HepG2 (cell line): ENCODE measurements around the gene ADARB2. TPM values are rescaled to one million over a fixed set of nuclear protein-coding genes. Genes with fewer than 3 reads are reported as not detected.

Experiments used
- ATAC-seq: fragments of 200-7000 bp; cut with Tn5 transposase; 3 replicates; pipeline ENCODE4 v1.9.1; 2020; ENCODE audit warnings: mild to moderate bottlenecking, moderate library complexity
- BruUV-seq: library from RNA; stranded (reverse); fragments of 400-500 nt; replicated peaks from 2 replicates; lab custom pipeline; 2021; lab: Mats Ljungman, UMichigan
- CTCF ChIA-PET: fragments of 300-600 bp; formaldehyde crosslinking; extraction: SDS; loops from one replicate; lab custom pipeline; 2021; ENCODE audit warnings: low total read pairs, inconsistent platforms, low intra/inter-chr PET ratio; lab: Yijun Ruan, JAX
- POLR2A ChIA-PET: fragments of 350-600 bp; sonication (Branson Sonifier 250); formaldehyde crosslinking; loops from one replicate; lab custom pipeline; 2020; ENCODE audit warnings: antibody characterized with exemption, inconsistent platforms; lab: Yijun Ruan, JAX
- DNase-seq: peaks from one replicate; pipeline ENCODE4 v3.0.0-alpha.2; 2015; ENCODE audit warnings: low spot score
- FAIRE-seq: peaks from 3 replicates; lab custom pipeline; 2011; peaks lifted over from hg19 to GRCh38; lab: Jason Lieb, UNC
- H2AFZ ChIP-seq: one replicate; pipeline ENCODE4 v1.6.1; 2011; ENCODE audit warnings: low read length, inconsistent platforms
- H3K27ac ChIP-seq: fragments of 300-600 bp; 3 replicates; pipeline ENCODE4 v1.8.0; 2011; ENCODE audit warnings: mixed run types, mild to moderate bottlenecking, mixed read lengths, low read length, inconsistent platforms; ENCODE audit not compliant: insufficient read depth; ENCODE audit errors: extremely low read length
- H3K27me3 ChIP-seq, 2 experiments: fragments of 200-600 bp in 1 of 2; 2 replicates in 1 of 2; 3 replicates in 1 of 2; pipeline versions ENCODE4 v1.6.0 to v1.8.0; 2011; ENCODE audit warnings: low read length in 2 of 2, mild to moderate bottlenecking in 2 of 2, moderate library complexity in 2 of 2, inconsistent platforms in 1 of 2; ENCODE audit not compliant: insufficient read depth in 2 of 2, control insufficient read depth in 1 of 2
- H3K36me3 ChIP-seq, 2 experiments: fragments of 200-600 bp in 1 of 2; replicated peaks in 1 of 2; 2 replicates in 1 of 2; 3 replicates in 1 of 2; pipeline versions ENCODE4 v1.5.1 to v1.8.0; 2011; ENCODE audit warnings: low read length in 2 of 2, inconsistent platforms in 1 of 2; ENCODE audit not compliant: insufficient read depth in 2 of 2, control insufficient read depth in 1 of 2
- H3K4me1 ChIP-seq: 2 replicates; pipeline ENCODE4 v1.5.1; 2012; ENCODE audit warnings: low read length, inconsistent platforms; ENCODE audit not compliant: insufficient read depth
- H3K4me2 ChIP-seq: 2 replicates; pipeline ENCODE4 v1.6.0; 2011; ENCODE audit warnings: low read depth, low read length, inconsistent platforms
- H3K4me3 ChIP-seq, 3 experiments: fragments of 200-600 bp in 1 of 3; sonication (generic), shearing (Covaris generic) in 1 of 3; replicated peaks in 1 of 3; 2 replicates each; pipeline ENCODE4 v1.5.1; 2011 to 2016; ENCODE audit warnings: low read length in 3 of 3, inconsistent platforms in 2 of 3, low read depth in 2 of 3, mild to moderate bottlenecking in 2 of 3, control low read depth in 1 of 3, mixed read lengths in 1 of 3; ENCODE audit not compliant: insufficient read depth in 1 of 3
- H3K79me2 ChIP-seq: one replicate; pipeline ENCODE4 v1.6.1; 2011; ENCODE audit warnings: low read length, inconsistent platforms; ENCODE audit not compliant: insufficient read depth
- H3K9ac ChIP-seq: 2 replicates; pipeline ENCODE4 v1.6.0; 2011; ENCODE audit warnings: mild to moderate bottlenecking, low read depth, low read length, inconsistent platforms; ENCODE audit not compliant: insufficient read depth
- H3K9me3 ChIP-seq: 2 replicates; pipeline ENCODE4 v1.5.1; 2012; ENCODE audit warnings: mild to moderate bottlenecking, low read length
- H4K20me1 ChIP-seq: 2 replicates; pipeline ENCODE4 v1.6.0; 2011; ENCODE audit warnings: inconsistent platforms, mild to moderate bottlenecking, low read length, moderate library complexity; ENCODE audit not compliant: insufficient read depth
- ATF7 ChIP-seq, 2 experiments: fragments of 450-650 bp in 1 of 2; sonication (generic) in 1 of 2; formaldehyde crosslinking in 1 of 2; IDR thresholded peaks; 2 replicates each; pipeline versions ENCODE4 v1.4.0 to v1.6.1; 2016 to 2020; ENCODE audit warnings: antibody characterized with exemption in 1 of 2, mild to moderate bottlenecking in 1 of 2, missing genetic modification reagents in 1 of 2
- CENPX ChIP-seq: sonication (generic); formaldehyde crosslinking; IDR thresholded peaks from 2 replicates; pipeline ENCODE4 v1.9.0; 2021; ENCODE audit warnings: mild to moderate bottlenecking, missing genetic modification reagents, moderate library complexity
- CHCHD3 ChIP-seq: sonication (generic); formaldehyde crosslinking; IDR thresholded peaks from 2 replicates; pipeline ENCODE4 v1.8.0; 2022; ENCODE audit warnings: mild to moderate bottlenecking, missing genetic modification reagents, moderate library complexity
- FOXJ3 ChIP-seq: sonication (generic); formaldehyde crosslinking; IDR thresholded peaks from 2 replicates; pipeline ENCODE4 v1.4.0; 2020; ENCODE audit warnings: missing genetic modification reagents, mild to moderate bottlenecking, borderline replicate concordance
- KDM4B ChIP-seq: sonication (generic); formaldehyde crosslinking; IDR thresholded peaks from 2 replicates; pipeline ENCODE4 v1.4.0; 2020; ENCODE audit warnings: missing genetic modification reagents
- KLF9 ChIP-seq: IDR thresholded peaks from 2 replicates; pipeline ENCODE4 v1.6.1; 2016; ENCODE audit warnings: low read depth
- MYNN ChIP-seq: sonication (generic); formaldehyde crosslinking; IDR thresholded peaks from 2 replicates; pipeline ENCODE4 v1.4.0; 2020; ENCODE audit warnings: mild to moderate bottlenecking, low read depth, missing genetic modification reagents
- NCOA1 ChIP-seq: sonication (generic); formaldehyde crosslinking; IDR thresholded peaks from 2 replicates; pipeline ENCODE4 v1.9.0; 2021; ENCODE audit warnings: missing genetic modification reagents
- NRL ChIP-seq: sonication (generic); formaldehyde crosslinking; IDR thresholded peaks from 2 replicates; pipeline ENCODE4 v1.5.0; 2020; ENCODE audit warnings: missing genetic modification reagents, mild to moderate bottlenecking, moderate library complexity, borderline replicate concordance
- RARA ChIP-seq: IDR thresholded peaks from 2 replicates; pipeline ENCODE4 v1.6.1; 2016; ENCODE audit warnings: missing genetic modification reagents, missing compliant biosample characterization
- REL ChIP-seq: sonication (generic); formaldehyde crosslinking; conservative IDR thresholded peaks from 2 replicates; pipeline ENCODE4 v1.8.0; 2022; ENCODE audit warnings: mild to moderate bottlenecking, missing genetic modification reagents, moderate library complexity
- RXRA ChIP-seq: sonication (generic); formaldehyde crosslinking; IDR thresholded peaks from 2 replicates; pipeline ENCODE4 v1.5.1; 2020; ENCODE audit warnings: missing genetic modification reagents
- SALL2 ChIP-seq: sonication (generic); formaldehyde crosslinking; IDR thresholded peaks from 2 replicates; pipeline ENCODE4 v1.8.1; 2023; ENCODE audit warnings: mild to moderate bottlenecking, missing genetic modification reagents, inconsistent platforms
- TP53 ChIP-seq: sonication (generic); formaldehyde crosslinking; conservative IDR thresholded peaks from 2 replicates; pipeline ENCODE4 v1.4.0; 2020; ENCODE audit warnings: missing genetic modification reagents
- ZFP90 ChIP-seq: sonication (generic); formaldehyde crosslinking; IDR thresholded peaks from 2 replicates; pipeline ENCODE4 v1.8.0; 2022; ENCODE audit warnings: missing genetic modification reagents, mild to moderate bottlenecking, inconsistent platforms, borderline replicate concordance
- ZNF264 ChIP-seq: sonication (generic); formaldehyde crosslinking; IDR thresholded peaks from 2 replicates; pipeline ENCODE4 v1.4.0; 2020; ENCODE audit warnings: missing genetic modification reagents
- ZNF34 ChIP-seq: sonication (generic); formaldehyde crosslinking; IDR thresholded peaks from 2 replicates; pipeline ENCODE4 v1.4.0; 2020; ENCODE audit warnings: mild to moderate bottlenecking, missing genetic modification reagents, borderline replicate concordance
- ZNF44 ChIP-seq: sonication (generic); formaldehyde crosslinking; IDR thresholded peaks from 2 replicates; pipeline ENCODE4 v1.5.1; 2020; ENCODE audit warnings: mild to moderate bottlenecking, missing genetic modification reagents
- ZNF788 ChIP-seq: sonication (generic); formaldehyde crosslinking; IDR thresholded peaks from 2 replicates; pipeline ENCODE4 v1.5.0; 2020; ENCODE audit warnings: mild to moderate bottlenecking, missing genetic modification reagents, borderline replicate concordance
- WGBS: methylation state at CpG from one replicate; pipeline ENCODE4 v1.1.6; 2017; ENCODE audit warnings: low lambda C conversion rate; 5-methylcytosine and 5-hydroxymethylcytosine counted together
- in situ Hi-C: cut with HindIII; loops from 2 replicates; pipeline ENCODE4 v1.10.0; 2017; ENCODE audit warnings: low pct_unique_long_range_greater_than_20kb; ENCODE audit not compliant: extremely low pct_ligation_motif_present
- intact Hi-C: fragments of 100-400 bp; cut with micrococcal nuclease; formaldehyde crosslinking; loops from one replicate; pipeline ENCODE4 v1.10.0; 2022; ENCODE audit not compliant: unreplicated experiment
- polyA plus RNA-seq, 8 experiments: library from polyadenylated mRNA; depleted of rRNA in 3 of 8; stranded (reverse) in 7 of 8; unstranded in 1 of 8; fragments of >200 nt; fragmentation: Illumina TruSeq in 4 of 8; extraction: Trizol in 4 of 8; gene quantifications; 2 replicates each; pipeline versions ENCODE4 v1.2.1 to v1.2.3, GENCODE V29; 2011 to 2016; ENCODE audit warnings: low read depth in 4 of 8, missing spikeins in 1 of 8, mixed read lengths in 1 of 8; ENCODE audit not compliant: insufficient read depth in 1 of 8
- total RNA-seq, 5 experiments: library from RNA; depleted of rRNA; stranded (reverse); fragments of >200 nt; fragmentation: Illumina TruSeq; extraction: Trizol; gene quantifications; 2 replicates each; pipeline ENCODE4 v1.2.3, GENCODE V29; 2016; ENCODE audit warnings: low read depth in 1 of 5
- TF ChIP-seq, protein P1 (sequence below): sonication (generic); formaldehyde crosslinking; IDR thresholded peaks from 2 replicates; pipeline ENCODE4 v1.8.1; 2023; ENCODE audit warnings: mild to moderate bottlenecking, inconsistent platforms, moderate library complexity, missing genetic modification reagents, borderline replicate concordance
- TF ChIP-seq, protein P2 (sequence below): IDR thresholded peaks from 2 replicates; pipeline ENCODE4 v1.6.1; 2016; ENCODE audit warnings: missing compliant biosample characterization, missing genetic modification reagents, borderline replicate concordance
- TF ChIP-seq, protein P3 (sequence below): sonication (generic); formaldehyde crosslinking; IDR thresholded peaks from 2 replicates; pipeline ENCODE4 v1.5.0; 2020; ENCODE audit warnings: missing genetic modification reagents

The ADARB2 gene
- total and polyA plus RNA-seq, 2 of the 13 experiments (the other 11 are each of a cell fraction or from before 2014, with no cell fraction given) = not detected

DNA sequence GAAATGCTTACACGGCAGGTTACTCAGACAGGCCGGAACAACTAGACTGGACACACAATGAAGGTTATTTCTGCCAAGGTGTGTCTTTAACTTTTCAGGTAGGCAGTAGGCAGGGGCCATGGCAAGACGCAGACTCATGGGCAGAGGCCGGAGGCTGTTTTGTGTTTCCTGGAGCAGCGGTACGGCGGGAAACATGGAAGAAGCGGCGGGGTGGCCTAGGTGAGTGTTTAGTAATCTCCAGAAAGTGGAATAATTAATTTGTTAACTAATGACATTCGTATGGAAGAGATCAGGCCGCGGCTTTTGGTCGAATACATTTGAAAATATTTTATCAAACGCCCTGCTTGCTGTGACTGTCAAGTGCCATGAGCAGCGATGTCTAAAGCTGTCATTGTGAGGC lies 403.3 kb downstream of the ADARB2 start (continued):
- TF ChIP-seq, protein P1, sequence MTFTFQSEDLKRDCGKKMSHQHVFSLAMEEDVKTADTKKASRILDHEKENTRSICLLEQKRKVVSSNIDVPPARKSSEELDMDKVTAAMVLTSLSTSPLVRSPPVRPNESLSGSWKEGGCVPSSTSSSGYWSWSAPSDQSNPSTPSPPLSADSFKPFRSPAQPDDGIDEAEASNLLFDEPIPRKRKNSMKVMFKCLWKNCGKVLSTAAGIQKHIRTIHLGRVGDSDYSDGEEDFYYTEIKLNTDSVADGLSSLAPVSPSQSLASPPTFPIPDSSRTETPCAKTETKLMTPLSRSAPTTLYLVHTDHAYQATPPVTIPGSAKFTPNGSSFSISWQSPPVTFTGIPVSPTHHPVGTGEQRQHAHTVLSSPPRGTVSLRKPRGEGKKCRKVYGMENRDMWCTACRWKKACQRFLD (CRISPR knock-in tag) = no peak
- no peak for TF ChIP-seq KDM4B (CRISPR knock-in tag)
- TF ChIP-seq RXRA (CRISPR knock-in tag) = no peak
- TF ChIP-seq CHCHD3 = no peak

DNA sequence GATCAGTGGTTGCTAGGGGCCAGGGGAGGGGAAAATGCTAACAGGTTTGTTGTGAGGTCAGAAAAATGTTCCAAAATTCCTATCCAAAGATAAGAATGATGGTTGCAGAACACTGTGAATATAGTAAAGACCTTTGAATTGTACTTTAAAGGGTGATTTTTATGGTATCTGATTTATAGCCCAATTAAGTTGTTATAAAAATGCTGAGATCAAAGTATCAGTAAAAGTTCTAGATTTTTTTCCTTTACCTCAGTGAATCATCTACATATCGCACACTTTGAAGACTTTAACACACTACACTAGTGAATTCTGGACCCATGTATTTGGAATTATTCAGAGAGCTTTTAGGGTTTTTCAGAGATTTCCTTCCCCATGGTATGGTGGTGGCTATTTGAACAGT lies 405.8 kb downstream of the ADARB2 start:
- Histone ChIP-seq H3K27ac (no peak overlapping the region), H3K27me3 (peaks cover 0 to 12% of the 10 kb centered on the region in 2 experiments; a peak in 3 of 5 replicates), H3K4me3 (no peak overlapping the region), H3K4me1 (no peaks in the 10 kb centered on the region), H3K79me2 (no peaks in the 10 kb centered on the region), H3K36me3 (no peaks in the 10 kb centered on the region), H3K9ac (no peak overlapping the region), H3K4me2 (no peak overlapping the region), H3K9me3 (no peaks in the 10 kb centered on the region), H2AFZ (no peak overlapping the region), H4K20me1 (no peaks in the 10 kb centered on the region)
- ChIA-PET POLR2A (no interaction called here), CTCF (no interaction called here)
- FAIRE-seq (no peak), ATAC-seq (no peak), DNase-seq (no peak)
- intact Hi-C loops (no loop called here), in situ Hi-C loops (no loop called here)
- no TSS peak for BruUV-seq
- WGBS = 3% methylated on average over 1 of the region's 1 CpG
- no peak for TF ChIP-seq ATF7 (IDR thresholded peaks at IDR 0.05)
- TF ChIP-seq ATF7 (CRISPR knock-in tag; IDR thresholded peaks at IDR 0.05) = no peak
- TF ChIP-seq, protein P2, sequence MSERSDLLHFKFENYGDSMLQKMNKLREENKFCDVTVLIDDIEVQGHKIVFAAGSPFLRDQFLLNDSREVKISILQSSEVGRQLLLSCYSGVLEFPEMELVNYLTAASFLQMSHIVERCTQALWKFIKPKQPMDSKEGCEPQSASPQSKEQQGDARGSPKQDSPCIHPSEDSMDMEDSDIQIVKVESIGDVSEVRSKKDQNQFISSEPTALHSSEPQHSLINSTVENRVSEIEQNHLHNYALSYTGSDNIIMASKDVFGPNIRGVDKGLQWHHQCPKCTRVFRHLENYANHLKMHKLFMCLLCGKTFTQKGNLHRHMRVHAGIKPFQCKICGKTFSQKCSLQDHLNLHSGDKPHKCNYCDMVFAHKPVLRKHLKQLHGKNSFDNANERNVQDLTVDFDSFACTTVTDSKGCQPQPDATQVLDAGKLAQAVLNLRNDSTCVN (CRISPR knock-in tag) = no peak
- no peak for TF ChIP-seq ZNF264
- TF ChIP-seq NCOA1 = no peak
- TF ChIP-seq RARA (CRISPR knock-in tag) = no peak
- no peak for TF ChIP-seq ZNF34
- no peak for TF ChIP-seq ZNF788
- no peak for TF ChIP-seq SALL2 (CRISPR knock-in tag)
- TF ChIP-seq NRL (CRISPR knock-in tag) = no peak
- no peak for TF ChIP-seq ZFP90
- TF ChIP-seq CENPX (CRISPR knock-in tag) = no peak
- TF ChIP-seq ZNF44 (CRISPR knock-in tag) = no peak
- no peak for TF ChIP-seq TP53 (CRISPR knock-in tag)
- no peak for TF ChIP-seq MYNN (CRISPR knock-in tag)
- no peak for TF ChIP-seq REL (CRISPR knock-in tag)
- TF ChIP-seq, protein P3, sequence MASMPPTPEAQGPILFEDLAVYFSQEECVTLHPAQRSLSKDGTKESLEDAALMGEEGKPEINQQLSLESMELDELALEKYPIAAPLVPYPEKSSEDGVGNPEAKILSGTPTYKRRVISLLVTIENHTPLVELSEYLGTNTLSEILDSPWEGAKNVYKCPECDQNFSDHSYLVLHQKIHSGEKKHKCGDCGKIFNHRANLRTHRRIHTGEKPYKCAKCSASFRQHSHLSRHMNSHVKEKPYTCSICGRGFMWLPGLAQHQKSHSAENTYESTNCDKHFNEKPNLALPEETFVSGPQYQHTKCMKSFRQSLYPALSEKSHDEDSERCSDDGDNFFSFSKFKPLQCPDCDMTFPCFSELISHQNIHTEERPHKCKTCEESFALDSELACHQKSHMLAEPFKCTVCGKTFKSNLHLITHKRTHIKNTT = no peak
- no peak for TF ChIP-seq FOXJ3 (CRISPR knock-in tag)
- TF ChIP-seq KLF9 (CRISPR knock-in tag) = no peak
